ENCODE measurements around the gene ACBD4.

GRCh38 chr17:45189009-45189408 lies 53.5 kb downstream of the ACBD4 start:
- TF ChIP-seq POLR2A (IDR thresholded peaks at IDR 0.05; ENCODE audit: low read depth, low read length) (no peak), POLR2AphosphoS5 (IDR thresholded peaks at IDR 0.05; ENCODE audit: low read depth, low read length) (no peak), TAF1 (IDR thresholded peaks at IDR 0.05; ENCODE audit: borderline replicate concordance, low read depth, low read length) (no peak)
